ENCODE measurements around the gene GSTM5. TPM values are rescaled to one million over a fixed set of nuclear protein-coding genes. Genes with fewer than 3 reads are reported as not detected.

Gene GSTM5
- total RNA-seq, 1 donor from 2014 or later = 0.20 TPM

GRCh38 chr1:109762821-109763645 lies 51.0 kb downstream of the GSTM5 start:
- Mint-ChIP-seq H3K4me1 (ENCODE audit: low read depth, unreplicated experiment) (no peaks in the 10 kb centered on the region), H3K4me3 (ENCODE audit: unreplicated experiment) (no peak overlapping the region), H3K27ac (ENCODE audit: unreplicated experiment) (no peak overlapping the region), H3K27me3 (ENCODE audit: unreplicated experiment) (peaks cover 5% of the 10 kb centered on the region), H3K36me3 (ENCODE audit: unreplicated experiment) (no peaks in the 10 kb centered on the region), H3K9me3 (ENCODE audit: unreplicated experiment) (no peaks in the 10 kb centered on the region)
- TF ChIP-seq CTCF (IDR thresholded peaks at IDR 0.05; ENCODE audit: partially characterized antibody, unreplicated experiment) = no peak
- DNase-seq = peak; percentile 5

GRCh38 chr1:109763646-109764415 lies 51.8 kb downstream of the GSTM5 start, which contains the start of gene EPS8L3:
Gene EPS8L3 (minus strand): TSS chr1:109763923. CDS start chr1:109761749, 2,174 bp downstream.
- peak; percentile 10 for DNase-seq
- Mint-ChIP-seq H3K27me3 (ENCODE audit: unreplicated experiment) (peaks cover 5% of the 10 kb centered on the region), H3K36me3 (ENCODE audit: unreplicated experiment) (no peaks in the 10 kb centered on the region), H3K9me3 (ENCODE audit: unreplicated experiment) (no peaks in the 10 kb centered on the region), H3K4me1 (ENCODE audit: low read depth, unreplicated experiment) (no peaks in the 10 kb centered on the region), H3K4me3 (ENCODE audit: unreplicated experiment) (no peak within 1 kb of the TSS), H3K27ac (ENCODE audit: unreplicated experiment) (no peak within 1 kb of the TSS)
- TF ChIP-seq CTCF (IDR thresholded peaks at IDR 0.05; ENCODE audit: partially characterized antibody, unreplicated experiment) = no peak

- Mint-ChIP-seq H3K4me3 (ENCODE audit: unreplicated experiment) (no peak overlapping the region), H3K4me1 (ENCODE audit: low read depth, unreplicated experiment) (no peaks in the 10 kb centered on the region), H3K27ac (ENCODE audit: unreplicated experiment) (no peak overlapping the region), H3K36me3 (ENCODE audit: unreplicated experiment) (no peaks in the 10 kb centered on the region), H3K9me3 (ENCODE audit: unreplicated experiment) (no peaks in the 10 kb centered on the region), H3K27me3 (ENCODE audit: unreplicated experiment) (peaks cover 7% of the 10 kb centered on the region)
- peak; percentile 3 for DNase-seq
- TF ChIP-seq CTCF (IDR thresholded peaks at IDR 0.05; ENCODE audit: partially characterized antibody, unreplicated experiment) = no peak
Measured at GRCh38 chr1:109764561-109765482, 52.8 kb downstream of the GSTM5 start.

GRCh38 chr1:109765483-109765815 lies 53.4 kb downstream of the GSTM5 start:
- no peak overlapping the region for H3K4me3 Mint-ChIP-seq (ENCODE audit: unreplicated experiment)
- H3K9me3 Mint-ChIP-seq (ENCODE audit: unreplicated experiment) = peaks cover under 1% of the 10 kb centered on the region
- H3K4me1 Mint-ChIP-seq (ENCODE audit: low read depth, unreplicated experiment) = no peaks in the 10 kb centered on the region
- DNase-seq = peak; percentile 3
- no peaks in the 10 kb centered on the region for H3K36me3 Mint-ChIP-seq (ENCODE audit: unreplicated experiment)
- H3K27me3 Mint-ChIP-seq (ENCODE audit: unreplicated experiment) = peaks cover 7% of the 10 kb centered on the region
- H3K27ac Mint-ChIP-seq (ENCODE audit: unreplicated experiment) = no peak overlapping the region
- TF ChIP-seq CTCF (IDR thresholded peaks at IDR 0.05; ENCODE audit: partially characterized antibody, unreplicated experiment) = no peak

Data from glutamatergic neuron (in vitro differentiated cells).